CD4-positive, alpha-beta memory T cell (primary cell): ENCODE data around the gene RPL3. TPM values are rescaled to one million over a fixed set of nuclear protein-coding genes. Genes with fewer than 3 reads are reported as not detected.

ENCODE experiments used
- CTCF ChIA-PET: fragments of 350-600 bp; sonication (Branson Sonifier 250); formaldehyde crosslinking; loops from one replicate; lab custom pipeline; 2021; ENCODE audit warnings: inconsistent platforms; ENCODE audit not compliant: partially characterized antibody; lab: Charles Lee
- POLR2A ChIA-PET: fragments of 350-600 bp; sonication (Branson Sonifier 250); formaldehyde crosslinking; loops from one replicate; lab custom pipeline; 2021; ENCODE audit not compliant: partially characterized antibody; lab: Charles Lee
- DNase-seq, 5 donors: peaks; one replicate each; pipeline versions ENCODE4 v3.0.0 to v3.0.0-alpha.2; 2020 to 2022; ENCODE audit warnings: mixed read lengths in 1 of 5
- H3K27ac ChIP-seq: one replicate; pipeline ENCODE4 v1.7.0; 2013; ENCODE audit warnings: low read depth, low read length
- H3K27me3 ChIP-seq: 2 replicates; pipeline ENCODE4 v1.7.0; 2013; ENCODE audit warnings: mild to moderate bottlenecking, low read length, moderate library complexity; ENCODE audit not compliant: insufficient read depth
- H3K36me3 ChIP-seq: 2 replicates; pipeline ENCODE4 v1.7.0; 2013; ENCODE audit warnings: mild to moderate bottlenecking, low read length, moderate library complexity; ENCODE audit not compliant: insufficient read depth
- H3K4me1 ChIP-seq: 2 replicates; pipeline ENCODE4 v1.7.0; 2013; ENCODE audit warnings: mild to moderate bottlenecking, low read length, moderate library complexity; ENCODE audit not compliant: insufficient read depth
- H3K4me3 ChIP-seq, 2 donors: one replicate each; pipeline ENCODE4 v1.7.0; 2013; ENCODE audit warnings: low read length in 2 of 2, mild to moderate bottlenecking in 1 of 2
- H3K9me3 ChIP-seq, 2 donors: one replicate each; pipeline ENCODE4 v1.7.0; 2013; ENCODE audit warnings: low read length in 2 of 2, control low read depth in 1 of 2; ENCODE audit not compliant: control insufficient read depth in 1 of 2
- H3K27ac Mint-ChIP-seq, 7 donors: one replicate each; pipeline ENCODE4 v1.8.0; 2020 to 2021; ENCODE audit warnings: mixed read lengths in 7 of 7, mild to moderate bottlenecking in 6 of 7, inconsistent platforms in 3 of 7, moderate library complexity in 3 of 7
- H3K27me3 Mint-ChIP-seq, 2 donors: one replicate each; pipeline ENCODE4 v1.8.0; 2020 to 2021; ENCODE audit warnings: mixed read lengths in 2 of 2
- H3K36me3 Mint-ChIP-seq, 2 donors: one replicate each; pipeline ENCODE4 v1.8.0; 2020 to 2021; ENCODE audit warnings: mixed read lengths in 2 of 2, inconsistent platforms in 1 of 2, mild to moderate bottlenecking in 1 of 2
- H3K4me1 Mint-ChIP-seq, 4 donors: one replicate each; pipeline ENCODE4 v1.8.0; 2020 to 2021; ENCODE audit warnings: mixed read lengths in 4 of 4, mild to moderate bottlenecking in 1 of 4
- H3K4me3 Mint-ChIP-seq, 8 donors: one replicate each; pipeline ENCODE4 v1.8.0; 2020 to 2021; ENCODE audit warnings: mixed read lengths in 8 of 8, mild to moderate bottlenecking in 7 of 8, moderate library complexity in 6 of 8, inconsistent platforms in 3 of 8
- H3K9me3 Mint-ChIP-seq, 8 donors: one replicate each; pipeline ENCODE4 v1.8.0; 2020 to 2021; ENCODE audit warnings: mixed read lengths in 8 of 8, mild to moderate bottlenecking in 5 of 8, inconsistent platforms in 3 of 8, moderate library complexity in 1 of 8
- intact Hi-C: fragments of 100-400 bp; cut with micrococcal nuclease; formaldehyde crosslinking; loops from one replicate; pipeline ENCODE4 v1.15.1; 2023
- polyA plus RNA-seq, 2 donors: library from polyadenylated mRNA; unstranded; fragments of 300-500 nt; fragmentation: Illumina TruSeq; gene quantifications; one replicate each; pipeline ENCODE4 v1.2.3, GENCODE V29; 2021
- total RNA-seq, 2 experiments: library from RNA; stranded (reverse); gene quantifications; one replicate each; pipeline ENCODE4 v1.2.3, GENCODE V29; 2021

Gene RPL3
- total and polyA plus RNA-seq, 4 experiments from 2014 or later = 3,292 to 4,075 (median 3,564) TPM

- CTCF ChIA-PET = interaction anchor here (0.9 to 1.0 kb wide), 2 partner anchors 10 to 100 kb away, joined by 3 read pairs; no protein-coding TSS in a partner anchor
- H3K27me3 Mint-ChIP-seq = no peaks in the 10 kb centered on the region
- no peak overlapping the region for H3K4me3 ChIP-seq
- DNase-seq = no peak
- no peaks in the 10 kb centered on the region for H3K9me3 ChIP-seq
- no peaks in the 10 kb centered on the region for H3K36me3 Mint-ChIP-seq
- intact Hi-C loops = no loop called here
- H3K36me3 ChIP-seq = no peaks in the 10 kb centered on the region
- H3K27ac Mint-ChIP-seq = no peak overlapping the region
- H3K4me1 ChIP-seq = no peaks in the 10 kb centered on the region
- peaks cover 0 to 2% (median 0%) of the 10 kb centered on the region in 8 donors for H3K9me3 Mint-ChIP-seq
- no peaks in the 10 kb centered on the region for H3K27me3 ChIP-seq
- no peak overlapping the region for H3K4me3 Mint-ChIP-seq
- POLR2A ChIA-PET = interaction anchor here (0.9 to 1.6 kb wide), 2 partner anchors 16 to 26 kb away, joined by 3 read pairs; no protein-coding TSS in a partner anchor
- no peak overlapping the region for H3K27ac ChIP-seq
- peaks cover 0 to 5% (median 0%) of the 10 kb centered on the region in 4 donors for H3K4me1 Mint-ChIP-seq
Observed at GRCh38 chr22:39269095-39269790, 50.2 kb downstream of the RPL3 start.

- intact Hi-C loops = no loop called here
- H3K27me3 ChIP-seq = no peaks in the 10 kb centered on the region
- ChIA-PET POLR2A (interaction anchor here (0.9 to 1.6 kb wide), 2 partner anchors 15 to 26 kb away, joined by 3 read pairs; no protein-coding TSS in a partner anchor), CTCF (interaction anchor here (0.9 to 1.0 kb wide), 2 partner anchors 11 to 99 kb away, joined by 3 read pairs; no protein-coding TSS in a partner anchor)
- no peaks in the 10 kb centered on the region for H3K36me3 ChIP-seq
- H3K4me1 ChIP-seq = no peaks in the 10 kb centered on the region
- no peak overlapping the region for H3K27ac Mint-ChIP-seq
- peaks cover 0 to 5% (median 0%) of the 10 kb centered on the region in 4 donors for H3K4me1 Mint-ChIP-seq
- H3K4me3 Mint-ChIP-seq = no peak overlapping the region
- H3K9me3 Mint-ChIP-seq = peaks cover 0 to 2% (median 0%) of the 10 kb centered on the region in 8 donors
- H3K27ac ChIP-seq = no peak overlapping the region
- H3K36me3 Mint-ChIP-seq = no peaks in the 10 kb centered on the region
- H3K27me3 Mint-ChIP-seq = no peaks in the 10 kb centered on the region
- H3K9me3 ChIP-seq = no peaks in the 10 kb centered on the region
- DNase-seq = no peak
- H3K4me3 ChIP-seq = no peak overlapping the region
Observed at GRCh38 chr22:39268645-39269044, 50.8 kb downstream of the RPL3 start.

GRCh38 chr22:39267974-39268373 lies 51.4 kb downstream of the RPL3 start:
- Histone ChIP-seq H3K27me3 (no peaks in the 10 kb centered on the region), H3K4me1 (no peaks in the 10 kb centered on the region), H3K36me3 (no peaks in the 10 kb centered on the region), H3K9me3 (no peaks in the 10 kb centered on the region), H3K4me3 (no peak overlapping the region), H3K27ac (no peak overlapping the region)
- ChIA-PET CTCF (interaction anchor here (0.9 to 1.0 kb wide), 2 partner anchors 11 to 98 kb away, joined by 3 read pairs; no protein-coding TSS in a partner anchor), POLR2A (interaction anchor here (0.7 to 1.6 kb wide), 2 partner anchors 15 to 254 kb away, joined by 3 read pairs; partner anchors contain the start of gene APOBEC3C)
- intact Hi-C loops = no loop called here
- Mint-ChIP-seq H3K27ac (no peak overlapping the region), H3K27me3 (no peaks in the 10 kb centered on the region), H3K36me3 (no peaks in the 10 kb centered on the region), H3K4me3 (no peak overlapping the region), H3K4me1 (peaks cover 0 to 5% (median 0%) of the 10 kb centered on the region in 4 donors), H3K9me3 (peaks cover 0 to 2% (median 0%) of the 10 kb centered on the region in 8 donors)
- no peak for DNase-seq

GRCh38 chr22:39266398-39267030 lies 52.9 kb downstream of the RPL3 start:
- H3K27ac Mint-ChIP-seq = peak overlapping the region in 2 of 7 donors; percentile 76 to 81
- peak overlapping the region in 1 of 8 donors; percentile 2 for H3K4me3 Mint-ChIP-seq
- Histone ChIP-seq H3K4me1 (no peaks in the 10 kb centered on the region), H3K27ac (no peak overlapping the region), H3K27me3 (no peaks in the 10 kb centered on the region), H3K4me3 (no peak overlapping the region), H3K9me3 (no peaks in the 10 kb centered on the region), H3K36me3 (no peaks in the 10 kb centered on the region)
- H3K36me3 Mint-ChIP-seq = peaks cover 0 to 3% of the 10 kb centered on the region in 2 donors
- H3K27me3 Mint-ChIP-seq = no peaks in the 10 kb centered on the region
- peaks cover 0 to 5% (median 0%) of the 10 kb centered on the region in 4 donors for H3K4me1 Mint-ChIP-seq
- peak in 1 of 5 donors; percentile 28 for DNase-seq
- H3K9me3 Mint-ChIP-seq = peaks cover 0 to 14% (median 8%) of the 10 kb centered on the region in 8 donors
- intact Hi-C loops = no loop called here
- CTCF ChIA-PET = no interaction called here
- POLR2A ChIA-PET = no interaction called here

- Mint-ChIP-seq H3K4me3 (peak overlapping the region in 1 of 8 donors; percentile 31), H3K9me3 (peaks cover 0 to 23% (median 10%) of the 10 kb centered on the region in 8 donors), H3K27ac (no peak overlapping the region), H3K27me3 (no peaks in the 10 kb centered on the region), H3K4me1 (peaks cover 0 to 5% (median 0%) of the 10 kb centered on the region in 4 donors), H3K36me3 (peaks cover 0 to 3% of the 10 kb centered on the region in 2 donors)
- POLR2A ChIA-PET = no interaction called here
- H3K36me3 ChIP-seq = no peaks in the 10 kb centered on the region
- no peak overlapping the region for H3K4me3 ChIP-seq
- no peak overlapping the region for H3K27ac ChIP-seq
- no peaks in the 10 kb centered on the region for H3K9me3 ChIP-seq
- H3K27me3 ChIP-seq = no peaks in the 10 kb centered on the region
- intact Hi-C loops = no loop called here
- no peaks in the 10 kb centered on the region for H3K4me1 ChIP-seq
- CTCF ChIA-PET = no interaction called here
- DNase-seq = no peak
Observed at GRCh38 chr22:39265143-39265886, 54.1 kb downstream of the RPL3 start.

- no peak for DNase-seq
- Mint-ChIP-seq H3K27me3 (no peaks in the 10 kb centered on the region), H3K4me1 (peaks cover 0 to 5% (median 0%) of the 10 kb centered on the region in 4 donors), H3K4me3 (no peak overlapping the region), H3K27ac (no peak overlapping the region), H3K36me3 (peaks cover 0 to 3% of the 10 kb centered on the region in 2 donors), H3K9me3 (peaks cover 0 to 23% (median 10%) of the 10 kb centered on the region in 8 donors)
- H3K9me3 ChIP-seq = no peaks in the 10 kb centered on the region
- H3K36me3 ChIP-seq = no peaks in the 10 kb centered on the region
- H3K4me3 ChIP-seq = no peak overlapping the region
- no peaks in the 10 kb centered on the region for H3K4me1 ChIP-seq
- H3K27me3 ChIP-seq = no peaks in the 10 kb centered on the region
- ChIA-PET CTCF (no interaction called here), POLR2A (no interaction called here)
- no peak overlapping the region for H3K27ac ChIP-seq
- intact Hi-C loops = no loop called here
Observed at GRCh38 chr22:39264349-39265038, 54.9 kb downstream of the RPL3 start.
